CD14-positive monocyte (primary cell): ENCODE data around the gene OR2L13. TPM values are rescaled to one million over a fixed set of nuclear protein-coding genes. Genes with fewer than 3 reads are reported as not detected.

Source experiments
- DNase-seq, 3 donors: peaks; one replicate each; pipeline ENCODE4 v3.0.0-alpha.2; 2011 to 2022
- H2AFZ ChIP-seq: 2 replicates; pipeline ENCODE4 v1.6.0; 2012; ENCODE audit warnings: mild to moderate bottlenecking, low read depth, low read length, inconsistent platforms; ENCODE audit not compliant: insufficient read depth, poor library complexity, severe bottlenecking
- H3K27ac ChIP-seq, 2 donors: 1 replicate in 1 of 2; 2 replicates in 1 of 2; pipeline ENCODE4 v1.5.1; 2012 to 2013; ENCODE audit warnings: low read length in 2 of 2, control low read depth in 1 of 2, inconsistent platforms in 1 of 2, low read depth in 1 of 2, mild to moderate bottlenecking in 1 of 2
- H3K27me3 ChIP-seq, 2 donors: one replicate each; pipeline versions ENCODE4 v1.6.0 to v1.6.1; 2011 to 2013; ENCODE audit warnings: low read length in 2 of 2; ENCODE audit not compliant: control insufficient read depth in 2 of 2, insufficient read depth in 2 of 2
- H3K36me3 ChIP-seq, 2 donors: replicated peaks in 1 of 2; 1 replicate in 1 of 2; 2 replicates in 1 of 2; pipeline versions ENCODE4 v1.5.1 to v1.6.1; 2012 to 2013; ENCODE audit warnings: low read length in 2 of 2, control low read depth in 1 of 2, inconsistent platforms in 1 of 2, mild to moderate bottlenecking in 1 of 2; ENCODE audit not compliant: insufficient read depth in 2 of 2, control insufficient read depth in 1 of 2
- H3K4me1 ChIP-seq, 2 donors: 1 replicate in 1 of 2; 2 replicates in 1 of 2; pipeline versions ENCODE4 v1.5.1 to v1.6.1; 2012 to 2013; ENCODE audit warnings: low read length in 2 of 2, control low read depth in 1 of 2, inconsistent platforms in 1 of 2, mild to moderate bottlenecking in 1 of 2, moderate library complexity in 1 of 2; ENCODE audit not compliant: insufficient read depth in 2 of 2, control insufficient read depth in 1 of 2
- H3K4me2 ChIP-seq: replicated peaks from 2 replicates; pipeline ENCODE3; 2012; ENCODE audit warnings: low read length, moderate library complexity, mild to moderate bottlenecking; ENCODE audit not compliant: poor library complexity, severe bottlenecking; ENCODE audit errors: extremely low read depth
- H3K4me3 ChIP-seq, 3 experiments: fragments of 200-600 bp in 1 of 3; sonication (generic) in 1 of 3; replicated peaks in 1 of 3; 1 replicate in 2 of 3; 2 replicates in 1 of 3; pipeline ENCODE4 v1.5.1; 2011 to 2013; ENCODE audit warnings: low read length in 3 of 3, mild to moderate bottlenecking in 3 of 3, control low read depth in 2 of 3, low read depth in 2 of 3, inconsistent platforms in 1 of 3, moderate library complexity in 1 of 3
- H3K79me2 ChIP-seq: 2 replicates; pipeline ENCODE4 v1.6.0; 2012; ENCODE audit warnings: mild to moderate bottlenecking, control low read depth, inconsistent platforms, low read length, moderate library complexity; ENCODE audit not compliant: insufficient read depth
- H3K9ac ChIP-seq: 2 replicates; pipeline ENCODE4 v1.6.0; 2017; ENCODE audit warnings: low read length, mild to moderate bottlenecking; ENCODE audit not compliant: insufficient read depth, poor library complexity, severe bottlenecking
- H3K9me3 ChIP-seq, 2 donors: replicated peaks in 1 of 2; 1 replicate in 1 of 2; 2 replicates in 1 of 2; pipeline versions ENCODE4 v1.5.1 to v1.6.1; 2012 to 2013; ENCODE audit warnings: low read length in 2 of 2, control low read depth in 1 of 2; ENCODE audit not compliant: control insufficient read depth in 1 of 2, insufficient read depth in 1 of 2
- H4K20me1 ChIP-seq: 2 replicates; pipeline ENCODE4 v1.6.0; 2012; ENCODE audit warnings: mild to moderate bottlenecking, low read length, control low read depth, moderate library complexity; ENCODE audit not compliant: insufficient read depth
- H3K27ac Mint-ChIP-seq, 7 donors: one replicate each; pipeline ENCODE4 v1.8.0; 2020; ENCODE audit warnings: mild to moderate bottlenecking in 7 of 7, mixed read lengths in 7 of 7, moderate library complexity in 6 of 7, inconsistent platforms in 2 of 7
- H3K27me3 Mint-ChIP-seq, 3 donors: one replicate each; pipeline ENCODE4 v1.8.0; 2021 to 2022; ENCODE audit warnings: low read depth in 3 of 3, mild to moderate bottlenecking in 3 of 3, mixed read lengths in 3 of 3, moderate library complexity in 3 of 3, inconsistent platforms in 1 of 3
- H3K36me3 Mint-ChIP-seq, 2 donors: one replicate each; pipeline ENCODE4 v1.8.0; 2020; ENCODE audit warnings: mixed read lengths in 2 of 2, inconsistent platforms in 1 of 2, mild to moderate bottlenecking in 1 of 2
- H3K4me1 Mint-ChIP-seq: one replicate; pipeline ENCODE4 v1.8.0; 2020; ENCODE audit warnings: mild to moderate bottlenecking, mixed read lengths
- H3K4me3 Mint-ChIP-seq, 2 donors: one replicate each; pipeline ENCODE4 v1.8.0; 2020; ENCODE audit warnings: mild to moderate bottlenecking in 2 of 2, mixed read lengths in 2 of 2, moderate library complexity in 1 of 2
- H3K9me3 Mint-ChIP-seq, 7 donors: one replicate each; pipeline ENCODE4 v1.8.0; 2020 to 2022; ENCODE audit warnings: mixed read lengths in 7 of 7, mild to moderate bottlenecking in 6 of 7, moderate library complexity in 6 of 7, inconsistent platforms in 2 of 7
- CTCF ChIP-seq: fragments of 200-600 bp; IDR thresholded peaks from one replicate; pipeline ENCODE4 v1.8.0; 2022; ENCODE audit warnings: antibody characterized with exemption, mild to moderate bottlenecking
- WGBS: methylation state at CpG from one replicate; pipeline ENCODE4 v1.1.5; 2013; ENCODE audit warnings: missing lambda C conversion rate; ENCODE audit not compliant: insufficient coverage; 5-methylcytosine and 5-hydroxymethylcytosine counted together
- intact Hi-C, 2 donors: fragments of 100-400 bp; cut with micrococcal nuclease; formaldehyde crosslinking; loops; one replicate each; pipeline versions ENCODE4 v1.15.0 to v1.15.1; 2023
- polyA plus RNA-seq, 3 donors: library from polyadenylated mRNA; depleted of rRNA in 1 of 3; unstranded in 2 of 3; stranded (reverse) in 1 of 3; fragments of 300-500 nt in 2 of 3; fragments of >200 nt in 1 of 3; fragmentation: Illumina TruSeq in 2 of 3; gene quantifications; 1 replicate in 2 of 3; 2 replicates in 1 of 3; pipeline ENCODE4 v1.2.3, GENCODE V29; 2012 to 2021

The OR2L13 gene
- polyA plus RNA-seq, 3 donors = not detected

- no peaks in the 10 kb centered on the region for H3K79me2 ChIP-seq
- H3K9me3 Mint-ChIP-seq = peaks cover 9 to 30% (median 22%) of the 10 kb centered on the region in 7 donors
- no peaks in the 10 kb centered on the region for H3K4me1 Mint-ChIP-seq
- no peak for TF ChIP-seq CTCF
- H3K36me3 Mint-ChIP-seq = no peaks in the 10 kb centered on the region
- no peak overlapping the region for H3K4me3 Mint-ChIP-seq
- H3K4me1 ChIP-seq = no peaks in the 10 kb centered on the region
- no peaks in the 10 kb centered on the region for H4K20me1 ChIP-seq
- H3K27me3 ChIP-seq = no peaks in the 10 kb centered on the region
- no peak overlapping the region for H3K4me3 ChIP-seq
- no peak for DNase-seq
- 91% methylated on average over 5 of the region's 5 CpGs for WGBS
- no peaks in the 10 kb centered on the region for H3K36me3 ChIP-seq
- peaks cover 24 to 26% of the 10 kb centered on the region in 2 donors for H3K9me3 ChIP-seq
- H3K27me3 Mint-ChIP-seq = no peaks in the 10 kb centered on the region
- no peak overlapping the region for H3K9ac ChIP-seq
- intact Hi-C loops = no loop called here
- H3K27ac Mint-ChIP-seq = no peak overlapping the region
- no peak overlapping the region for H3K4me2 ChIP-seq
- H3K27ac ChIP-seq = no peak overlapping the region
- no peak overlapping the region for H2AFZ ChIP-seq
Observed at GRCh38 chr1:248127653-248128052, 32.7 kb downstream of the OR2L13 start.

GRCh38 chr1:248136811-248137210, 41.8 kb downstream of the OR2L13 start:
- intact Hi-C loops = no loop called here
- H3K27me3 ChIP-seq = no peaks in the 10 kb centered on the region
- no peak overlapping the region for H3K4me3 Mint-ChIP-seq
- H3K4me2 ChIP-seq = no peak overlapping the region
- no peak overlapping the region for H3K27ac ChIP-seq
- H3K79me2 ChIP-seq = no peaks in the 10 kb centered on the region
- no peak for TF ChIP-seq CTCF
- H3K9ac ChIP-seq = no peak overlapping the region
- H3K4me1 ChIP-seq = no peaks in the 10 kb centered on the region
- no peak for DNase-seq
- no peak overlapping the region for H3K27ac Mint-ChIP-seq
- peaks cover 0 to 6% of the 10 kb centered on the region in 2 donors for H3K9me3 ChIP-seq
- H3K4me1 Mint-ChIP-seq = no peaks in the 10 kb centered on the region
- H4K20me1 ChIP-seq = no peaks in the 10 kb centered on the region
- peaks cover 0 to 9% (median 4%) of the 10 kb centered on the region in 7 donors for H3K9me3 Mint-ChIP-seq
- H2AFZ ChIP-seq = no peak overlapping the region
- no peaks in the 10 kb centered on the region for H3K36me3 Mint-ChIP-seq
- no peaks in the 10 kb centered on the region for H3K36me3 ChIP-seq
- WGBS = 81% methylated on average over 18 of the region's 21 CpGs
- H3K27me3 Mint-ChIP-seq = peaks cover 1 to 5% (median 2%) of the 10 kb centered on the region in 3 donors
- H3K4me3 ChIP-seq = no peak overlapping the region
